ENCODE data around the gene ATXN7L1. TPM values are rescaled to one million over a fixed set of nuclear protein-coding genes. Genes with fewer than 3 reads are reported as not detected.

The ATXN7L1 gene
- polyA plus RNA-seq, 4 donors: 9.7 to 50.8 (median 26.7) TPM

GRCh38 chr7:105635197-105635596, 241.2 kb downstream of the ATXN7L1 start:
- H3K4me1 ChIP-seq (ENCODE audit: control insufficient read depth in 3 of 3, insufficient read depth in 2 of 3, low read depth in 1 of 3, low read length in 2 of 3): peaks cover 0 to 5% (median 0%) of the 10 kb centered on the region in 3 donors
- WGBS, 3 donors: 85 to 94% (median 88%) methylated on average over 6 of the region's 6 CpGs
- H3K9me3 ChIP-seq (ENCODE audit: control insufficient read depth in 2 of 2, insufficient read depth in 1 of 2, low read depth in 1 of 2, low read length in 1 of 2): no peaks in the 10 kb centered on the region
- DNase-seq: no peak
- no peaks in the 10 kb centered on the region for H3K27me3 ChIP-seq (ENCODE audit: control insufficient read depth in 3 of 3, insufficient read depth in 3 of 3, low read length in 3 of 3)
- no peak for FAIRE-seq
- H3K36me3 ChIP-seq (ENCODE audit: control insufficient read depth in 3 of 3, insufficient read depth in 2 of 3, low read depth in 1 of 3, low read length in 3 of 3): peaks cover 0 to 58% (median 9%) of the 10 kb centered on the region in 3 donors
- H3K4me3 ChIP-seq (ENCODE audit: low read depth in 1 of 3, low read length in 3 of 3): no peak overlapping the region
- no peak overlapping the region for H3K27ac ChIP-seq (ENCODE audit: low read depth in 1 of 3, low read length in 2 of 3)

GRCh38 chr7:105625986-105626385, 250.4 kb downstream of the ATXN7L1 start:
- Histone ChIP-seq H3K36me3 (ENCODE audit: control insufficient read depth in 3 of 3, insufficient read depth in 2 of 3, low read depth in 1 of 3, low read length in 3 of 3) (peaks cover 0 to 30% (median 0%) of the 10 kb centered on the region in 3 donors), H3K27ac (ENCODE audit: low read depth in 1 of 3, low read length in 2 of 3) (no peak overlapping the region), H3K4me1 (ENCODE audit: control insufficient read depth in 3 of 3, insufficient read depth in 2 of 3, low read depth in 1 of 3, low read length in 2 of 3) (no peaks in the 10 kb centered on the region), H3K9me3 (ENCODE audit: control insufficient read depth in 2 of 2, insufficient read depth in 1 of 2, low read depth in 1 of 2, low read length in 1 of 2) (no peaks in the 10 kb centered on the region), H3K27me3 (ENCODE audit: control insufficient read depth in 3 of 3, insufficient read depth in 3 of 3, low read length in 3 of 3) (no peaks in the 10 kb centered on the region), H3K4me3 (ENCODE audit: low read depth in 1 of 3, low read length in 3 of 3) (no peak overlapping the region)
- WGBS, 3 donors: 88 to 91% (median 89%) methylated on average over 2 of the region's 2 CpGs
- DNase-seq (no peak), FAIRE-seq (no peak)

- Histone ChIP-seq H3K4me3 (ENCODE audit: low read depth in 1 of 3, low read length in 3 of 3) (no peak overlapping the region), H3K9me3 (ENCODE audit: control insufficient read depth in 2 of 2, insufficient read depth in 1 of 2, low read depth in 1 of 2, low read length in 1 of 2) (no peaks in the 10 kb centered on the region), H3K4me1 (ENCODE audit: control insufficient read depth in 3 of 3, insufficient read depth in 2 of 3, low read depth in 1 of 3, low read length in 2 of 3) (no peaks in the 10 kb centered on the region), H3K27ac (ENCODE audit: low read depth in 1 of 3, low read length in 2 of 3) (no peak overlapping the region), H3K36me3 (ENCODE audit: control insufficient read depth in 3 of 3, insufficient read depth in 2 of 3, low read depth in 1 of 3, low read length in 3 of 3) (peaks cover 0 to 36% (median 0%) of the 10 kb centered on the region in 3 donors), H3K27me3 (ENCODE audit: control insufficient read depth in 3 of 3, insufficient read depth in 3 of 3, low read length in 3 of 3) (no peaks in the 10 kb centered on the region)
- 97 to 99% (median 98%) methylated on average over 15 of the region's 15 CpGs for WGBS, 3 donors
- no peak for DNase-seq
- no peak for FAIRE-seq
Observed at GRCh38 chr7:105623906-105624305, 252.5 kb downstream of the ATXN7L1 start.

- Histone ChIP-seq H3K9me3 (ENCODE audit: control insufficient read depth in 2 of 2, insufficient read depth in 1 of 2, low read depth in 1 of 2, low read length in 1 of 2) (no peaks in the 10 kb centered on the region), H3K27ac (ENCODE audit: low read depth in 1 of 3, low read length in 2 of 3) (no peak overlapping the region), H3K4me1 (ENCODE audit: control insufficient read depth in 3 of 3, insufficient read depth in 2 of 3, low read depth in 1 of 3, low read length in 2 of 3) (no peaks in the 10 kb centered on the region), H3K27me3 (ENCODE audit: control insufficient read depth in 3 of 3, insufficient read depth in 3 of 3, low read length in 3 of 3) (no peaks in the 10 kb centered on the region), H3K36me3 (ENCODE audit: control insufficient read depth in 3 of 3, insufficient read depth in 2 of 3, low read depth in 1 of 3, low read length in 3 of 3) (peaks cover 0 to 40% (median 0%) of the 10 kb centered on the region in 3 donors), H3K4me3 (ENCODE audit: low read depth in 1 of 3, low read length in 3 of 3) (no peak overlapping the region)
- DNase-seq (no peak), FAIRE-seq (no peak)
- WGBS, 3 donors: 87 to 92% (median 88%) methylated on average over 5 of the region's 5 CpGs
Observed at GRCh38 chr7:105623378-105623777, 253.0 kb downstream of the ATXN7L1 start.

DNA sequence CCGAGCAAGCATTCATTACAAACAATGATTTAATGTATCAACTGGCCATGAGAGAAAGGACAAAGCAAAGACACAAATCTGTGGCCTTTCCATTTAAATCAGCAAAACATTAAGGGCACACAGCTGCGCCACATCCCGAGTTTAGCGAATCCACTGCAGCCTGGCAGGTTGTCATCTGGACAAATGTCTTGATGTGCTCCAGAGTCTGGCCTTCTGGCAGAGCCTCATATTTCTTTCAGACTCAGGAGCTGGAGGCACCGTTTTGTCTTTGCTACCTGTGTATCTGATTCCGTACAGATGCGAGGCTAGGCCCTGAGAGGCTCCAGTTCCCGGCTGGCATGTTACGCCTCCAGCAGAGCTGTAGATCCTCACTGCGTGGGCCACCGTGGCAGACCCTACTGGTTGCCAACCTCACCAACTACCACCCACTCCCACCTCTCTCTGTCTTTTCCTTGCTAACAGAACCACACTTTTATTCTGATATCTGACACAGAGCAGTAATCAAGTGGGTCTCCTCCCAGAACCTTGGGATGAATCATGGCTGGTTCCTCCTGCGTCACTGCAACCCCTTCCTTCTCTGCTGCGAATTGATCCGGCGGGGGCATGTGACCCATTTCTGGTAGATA, 254.2 kb downstream of the ATXN7L1 start:
- FAIRE-seq (no peak), DNase-seq (no peak)
- Histone ChIP-seq H3K27me3 (ENCODE audit: control insufficient read depth in 3 of 3, insufficient read depth in 3 of 3, low read length in 3 of 3) (no peaks in the 10 kb centered on the region), H3K4me3 (ENCODE audit: low read depth in 1 of 3, low read length in 3 of 3) (no peak overlapping the region), H3K4me1 (ENCODE audit: control insufficient read depth in 3 of 3, insufficient read depth in 2 of 3, low read depth in 1 of 3, low read length in 2 of 3) (no peaks in the 10 kb centered on the region), H3K36me3 (ENCODE audit: control insufficient read depth in 3 of 3, insufficient read depth in 2 of 3, low read depth in 1 of 3, low read length in 3 of 3) (peaks cover 0 to 47% (median 1%) of the 10 kb centered on the region in 3 donors), H3K9me3 (ENCODE audit: control insufficient read depth in 2 of 2, insufficient read depth in 1 of 2, low read depth in 1 of 2, low read length in 1 of 2) (no peaks in the 10 kb centered on the region), H3K27ac (ENCODE audit: low read depth in 1 of 3, low read length in 2 of 3) (no peak overlapping the region)
- 87 to 94% (median 92%) methylated on average over 15 of the region's 15 CpGs for WGBS, 3 donors

- Histone ChIP-seq H3K27ac (ENCODE audit: low read depth in 1 of 3, low read length in 2 of 3) (no peak overlapping the region), H3K36me3 (ENCODE audit: control insufficient read depth in 3 of 3, insufficient read depth in 2 of 3, low read depth in 1 of 3, low read length in 3 of 3) (peaks cover 0 to 45% (median 1%) of the 10 kb centered on the region in 3 donors), H3K4me1 (ENCODE audit: control insufficient read depth in 3 of 3, insufficient read depth in 2 of 3, low read depth in 1 of 3, low read length in 2 of 3) (no peaks in the 10 kb centered on the region), H3K9me3 (ENCODE audit: control insufficient read depth in 2 of 2, insufficient read depth in 1 of 2, low read depth in 1 of 2, low read length in 1 of 2) (no peaks in the 10 kb centered on the region), H3K4me3 (ENCODE audit: low read depth in 1 of 3, low read length in 3 of 3) (no peak overlapping the region), H3K27me3 (ENCODE audit: control insufficient read depth in 3 of 3, insufficient read depth in 3 of 3, low read length in 3 of 3) (no peaks in the 10 kb centered on the region)
- DNase-seq (no peak), FAIRE-seq (no peak)
- WGBS, 3 donors: 65 to 79% (median 68%) methylated on average over 3 of the region's 3 CpGs
Observed at GRCh38 chr7:105621617-105622016, 254.8 kb downstream of the ATXN7L1 start.

GRCh38 chr7:105621176-105621575, 255.2 kb downstream of the ATXN7L1 start:
- 41 to 44% (median 43%) methylated on average over 2 of the region's 2 CpGs for WGBS, 3 donors
- Histone ChIP-seq H3K27ac (ENCODE audit: low read depth in 1 of 3, low read length in 2 of 3) (no peak overlapping the region), H3K4me1 (ENCODE audit: control insufficient read depth in 3 of 3, insufficient read depth in 2 of 3, low read depth in 1 of 3, low read length in 2 of 3) (no peaks in the 10 kb centered on the region), H3K36me3 (ENCODE audit: control insufficient read depth in 3 of 3, insufficient read depth in 2 of 3, low read depth in 1 of 3, low read length in 3 of 3) (peaks cover 0 to 45% (median 1%) of the 10 kb centered on the region in 3 donors), H3K9me3 (ENCODE audit: control insufficient read depth in 2 of 2, insufficient read depth in 1 of 2, low read depth in 1 of 2, low read length in 1 of 2) (no peaks in the 10 kb centered on the region), H3K4me3 (ENCODE audit: low read depth in 1 of 3, low read length in 3 of 3) (no peak overlapping the region), H3K27me3 (ENCODE audit: control insufficient read depth in 3 of 3, insufficient read depth in 3 of 3, low read length in 3 of 3) (no peaks in the 10 kb centered on the region)
- DNase-seq (no peak), FAIRE-seq (no peak)

- DNase-seq (no peak), FAIRE-seq (no peak)
- 97 to 98% (median 98%) methylated on average over 4 of the region's 4 CpGs for WGBS, 3 donors
- Histone ChIP-seq H3K36me3 (ENCODE audit: control insufficient read depth in 3 of 3, insufficient read depth in 2 of 3, low read depth in 1 of 3, low read length in 3 of 3) (peaks cover 0 to 59% (median 1%) of the 10 kb centered on the region in 3 donors), H3K4me1 (ENCODE audit: control insufficient read depth in 3 of 3, insufficient read depth in 2 of 3, low read depth in 1 of 3, low read length in 2 of 3) (no peaks in the 10 kb centered on the region), H3K27ac (ENCODE audit: low read depth in 1 of 3, low read length in 2 of 3) (no peak overlapping the region), H3K4me3 (ENCODE audit: low read depth in 1 of 3, low read length in 3 of 3) (no peak overlapping the region), H3K9me3 (ENCODE audit: control insufficient read depth in 2 of 2, insufficient read depth in 1 of 2, low read depth in 1 of 2, low read length in 1 of 2) (no peaks in the 10 kb centered on the region), H3K27me3 (ENCODE audit: control insufficient read depth in 3 of 3, insufficient read depth in 3 of 3, low read length in 3 of 3) (no peaks in the 10 kb centered on the region)
Observed at GRCh38 chr7:105619590-105619989, 256.8 kb downstream of the ATXN7L1 start.

GRCh38 chr7:105618016-105618296, 258.4 kb downstream of the ATXN7L1 start:
- Histone ChIP-seq H3K4me3 (ENCODE audit: low read depth in 1 of 3, low read length in 3 of 3) (no peak overlapping the region), H3K27ac (ENCODE audit: low read depth in 1 of 3, low read length in 2 of 3) (no peak overlapping the region), H3K27me3 (ENCODE audit: control insufficient read depth in 3 of 3, insufficient read depth in 3 of 3, low read length in 3 of 3) (no peaks in the 10 kb centered on the region), H3K4me1 (ENCODE audit: control insufficient read depth in 3 of 3, insufficient read depth in 2 of 3, low read depth in 1 of 3, low read length in 2 of 3) (no peaks in the 10 kb centered on the region), H3K9me3 (ENCODE audit: control insufficient read depth in 2 of 2, insufficient read depth in 1 of 2, low read depth in 1 of 2, low read length in 1 of 2) (no peaks in the 10 kb centered on the region), H3K36me3 (ENCODE audit: control insufficient read depth in 3 of 3, insufficient read depth in 2 of 3, low read depth in 1 of 3, low read length in 3 of 3) (peaks cover 0 to 65% (median 3%) of the 10 kb centered on the region in 3 donors)
- WGBS, 3 donors: 84 to 89% (median 88%) methylated on average over 5 of the region's 5 CpGs
- DNase-seq (no peak), FAIRE-seq (no peak)
